H1 (cell line): ENCODE measurements around the gene PSAP. TPM values are rescaled to one million over a fixed set of nuclear protein-coding genes. Genes with fewer than 3 reads are reported as not detected.
A peak's percentile ranks its signal among the peaks of the same experiment; 100 is the strongest.

Experiments
- ASH2L ChIP-seq: fragments of 200-600, 300-600 bp; sonication (generic); IDR thresholded peaks from one replicate; pipeline ENCODE4 v1.7.1; 2017; ENCODE audit warnings: low read length
- BACH1 ChIP-seq: IDR thresholded peaks from 2 replicates; pipeline ENCODE4 v1.6.1; 2012; ENCODE audit warnings: low read length, improper control_type of control experiment
- CTBP2 ChIP-seq: IDR thresholded peaks from 2 replicates; pipeline ENCODE4 v1.7.0; 2011; ENCODE audit warnings: borderline replicate concordance, mild to moderate bottlenecking, moderate library complexity, mixed read lengths, low read length; ENCODE audit not compliant: insufficient read depth, insufficient read length
- GTF2F1 ChIP-seq: IDR thresholded peaks from 2 replicates; pipeline ENCODE4 v1.6.1; 2012; ENCODE audit warnings: low read depth, low read length, improper control_type of control experiment, borderline replicate concordance
- KDM1A ChIP-seq: fragments of 200-600, 300-600 bp; sonication (generic); IDR thresholded peaks from 2 replicates; pipeline ENCODE4 v1.7.1; 2016; ENCODE audit warnings: mild to moderate bottlenecking, low read length, borderline replicate concordance
- MAFK ChIP-seq: IDR thresholded peaks from 2 replicates; pipeline ENCODE4 v1.6.1; 2012; ENCODE audit warnings: low read depth, mild to moderate bottlenecking, improper control_type of control experiment, low read length
- POLR2AphosphoS5 ChIP-seq: IDR thresholded peaks from 2 replicates; pipeline ENCODE4 v1.6.1; 2011; ENCODE audit warnings: low read depth, low read length
- POU5F1 ChIP-seq: IDR thresholded peaks from 2 replicates; pipeline ENCODE4 v1.6.1; 2011; ENCODE audit warnings: low read depth, mild to moderate bottlenecking, low read length, moderate library complexity
- SP1 ChIP-seq: IDR thresholded peaks from 2 replicates; pipeline ENCODE4 v1.6.1; 2011; ENCODE audit warnings: low read depth, low read length
- polyA plus RNA-seq, 7 experiments: library from polyadenylated mRNA; depleted of rRNA in 3 of 7; stranded (reverse) in 5 of 7; unstranded in 2 of 7; fragments of >200 nt in 5 of 7; fragments of 200-250 nt in 2 of 7; gene quantifications; 1 replicate in 5 of 7; 2 replicates in 1 of 7; 4 replicates in 1 of 7; pipeline versions ENCODE4 v1.2.1 to v1.2.3, GENCODE V29; 2011 to 2013; ENCODE audit warnings: missing spikeins in 2 of 7, mixed read lengths in 2 of 7
- total RNA-seq: library from RNA; stranded (reverse); fragmentation: NEBNext Ultra II Directional; extraction: Animal tissue kit (Norgen Biotek cat#: 25700); gene quantifications from 2 replicates; pipeline ENCODE4 v1.2.1, GENCODE V29; 2021
- TF ChIP-seq, protein P1 (sequence below): fragments of 300-600 bp; sonication (generic); IDR thresholded peaks from 2 replicates; pipeline ENCODE4 v1.7.1; 2012; ENCODE audit warnings: low read length, moderate library complexity, mild to moderate bottlenecking, inconsistent platforms; ENCODE audit not compliant: insufficient replicate concordance

Gene PSAP
- total and polyA plus RNA-seq, 2 of the 8 experiments (the other 6 are each of a cell fraction or from before 2014, with no cell fraction given): 386 to 504 TPM

DNA sequence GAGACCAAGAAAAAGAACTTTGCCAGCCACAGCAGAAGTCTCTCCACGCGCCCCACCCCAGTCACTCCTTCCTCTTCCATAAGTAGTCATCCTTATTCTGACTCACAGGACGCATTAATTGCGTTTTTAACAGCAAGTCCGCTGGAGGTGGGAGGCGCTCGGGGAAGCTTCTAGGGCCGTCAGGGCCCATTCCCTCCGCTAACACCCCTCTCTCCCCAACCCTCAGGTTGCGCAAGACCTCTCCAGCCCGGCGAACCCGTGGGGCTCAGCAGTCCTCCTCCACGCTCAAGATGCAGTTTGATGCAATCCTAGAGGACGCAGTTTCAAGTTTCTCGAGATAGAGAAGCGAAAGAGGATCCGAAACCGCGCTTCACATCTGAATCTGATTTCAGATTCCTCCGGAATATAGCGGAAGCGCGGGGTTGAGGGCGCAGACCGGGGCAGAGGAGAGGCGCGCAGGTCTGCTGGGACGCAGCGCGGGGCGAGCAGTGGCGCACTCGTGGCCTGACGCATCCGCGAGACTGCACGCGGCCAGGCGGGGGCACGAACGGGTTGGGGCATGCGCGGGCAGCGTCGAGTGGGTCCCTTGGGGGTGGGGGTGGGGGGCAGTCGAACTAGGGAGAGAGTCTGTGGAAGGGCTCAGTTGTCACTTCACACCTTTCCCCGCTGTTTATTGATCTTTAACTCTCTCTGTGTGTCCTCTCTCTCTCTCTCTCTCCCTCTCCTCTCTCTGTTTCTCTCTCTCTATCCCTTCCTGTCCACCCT, 37.8 kb upstream of the PSAP start (continued):
- TF ChIP-seq, protein P1, sequence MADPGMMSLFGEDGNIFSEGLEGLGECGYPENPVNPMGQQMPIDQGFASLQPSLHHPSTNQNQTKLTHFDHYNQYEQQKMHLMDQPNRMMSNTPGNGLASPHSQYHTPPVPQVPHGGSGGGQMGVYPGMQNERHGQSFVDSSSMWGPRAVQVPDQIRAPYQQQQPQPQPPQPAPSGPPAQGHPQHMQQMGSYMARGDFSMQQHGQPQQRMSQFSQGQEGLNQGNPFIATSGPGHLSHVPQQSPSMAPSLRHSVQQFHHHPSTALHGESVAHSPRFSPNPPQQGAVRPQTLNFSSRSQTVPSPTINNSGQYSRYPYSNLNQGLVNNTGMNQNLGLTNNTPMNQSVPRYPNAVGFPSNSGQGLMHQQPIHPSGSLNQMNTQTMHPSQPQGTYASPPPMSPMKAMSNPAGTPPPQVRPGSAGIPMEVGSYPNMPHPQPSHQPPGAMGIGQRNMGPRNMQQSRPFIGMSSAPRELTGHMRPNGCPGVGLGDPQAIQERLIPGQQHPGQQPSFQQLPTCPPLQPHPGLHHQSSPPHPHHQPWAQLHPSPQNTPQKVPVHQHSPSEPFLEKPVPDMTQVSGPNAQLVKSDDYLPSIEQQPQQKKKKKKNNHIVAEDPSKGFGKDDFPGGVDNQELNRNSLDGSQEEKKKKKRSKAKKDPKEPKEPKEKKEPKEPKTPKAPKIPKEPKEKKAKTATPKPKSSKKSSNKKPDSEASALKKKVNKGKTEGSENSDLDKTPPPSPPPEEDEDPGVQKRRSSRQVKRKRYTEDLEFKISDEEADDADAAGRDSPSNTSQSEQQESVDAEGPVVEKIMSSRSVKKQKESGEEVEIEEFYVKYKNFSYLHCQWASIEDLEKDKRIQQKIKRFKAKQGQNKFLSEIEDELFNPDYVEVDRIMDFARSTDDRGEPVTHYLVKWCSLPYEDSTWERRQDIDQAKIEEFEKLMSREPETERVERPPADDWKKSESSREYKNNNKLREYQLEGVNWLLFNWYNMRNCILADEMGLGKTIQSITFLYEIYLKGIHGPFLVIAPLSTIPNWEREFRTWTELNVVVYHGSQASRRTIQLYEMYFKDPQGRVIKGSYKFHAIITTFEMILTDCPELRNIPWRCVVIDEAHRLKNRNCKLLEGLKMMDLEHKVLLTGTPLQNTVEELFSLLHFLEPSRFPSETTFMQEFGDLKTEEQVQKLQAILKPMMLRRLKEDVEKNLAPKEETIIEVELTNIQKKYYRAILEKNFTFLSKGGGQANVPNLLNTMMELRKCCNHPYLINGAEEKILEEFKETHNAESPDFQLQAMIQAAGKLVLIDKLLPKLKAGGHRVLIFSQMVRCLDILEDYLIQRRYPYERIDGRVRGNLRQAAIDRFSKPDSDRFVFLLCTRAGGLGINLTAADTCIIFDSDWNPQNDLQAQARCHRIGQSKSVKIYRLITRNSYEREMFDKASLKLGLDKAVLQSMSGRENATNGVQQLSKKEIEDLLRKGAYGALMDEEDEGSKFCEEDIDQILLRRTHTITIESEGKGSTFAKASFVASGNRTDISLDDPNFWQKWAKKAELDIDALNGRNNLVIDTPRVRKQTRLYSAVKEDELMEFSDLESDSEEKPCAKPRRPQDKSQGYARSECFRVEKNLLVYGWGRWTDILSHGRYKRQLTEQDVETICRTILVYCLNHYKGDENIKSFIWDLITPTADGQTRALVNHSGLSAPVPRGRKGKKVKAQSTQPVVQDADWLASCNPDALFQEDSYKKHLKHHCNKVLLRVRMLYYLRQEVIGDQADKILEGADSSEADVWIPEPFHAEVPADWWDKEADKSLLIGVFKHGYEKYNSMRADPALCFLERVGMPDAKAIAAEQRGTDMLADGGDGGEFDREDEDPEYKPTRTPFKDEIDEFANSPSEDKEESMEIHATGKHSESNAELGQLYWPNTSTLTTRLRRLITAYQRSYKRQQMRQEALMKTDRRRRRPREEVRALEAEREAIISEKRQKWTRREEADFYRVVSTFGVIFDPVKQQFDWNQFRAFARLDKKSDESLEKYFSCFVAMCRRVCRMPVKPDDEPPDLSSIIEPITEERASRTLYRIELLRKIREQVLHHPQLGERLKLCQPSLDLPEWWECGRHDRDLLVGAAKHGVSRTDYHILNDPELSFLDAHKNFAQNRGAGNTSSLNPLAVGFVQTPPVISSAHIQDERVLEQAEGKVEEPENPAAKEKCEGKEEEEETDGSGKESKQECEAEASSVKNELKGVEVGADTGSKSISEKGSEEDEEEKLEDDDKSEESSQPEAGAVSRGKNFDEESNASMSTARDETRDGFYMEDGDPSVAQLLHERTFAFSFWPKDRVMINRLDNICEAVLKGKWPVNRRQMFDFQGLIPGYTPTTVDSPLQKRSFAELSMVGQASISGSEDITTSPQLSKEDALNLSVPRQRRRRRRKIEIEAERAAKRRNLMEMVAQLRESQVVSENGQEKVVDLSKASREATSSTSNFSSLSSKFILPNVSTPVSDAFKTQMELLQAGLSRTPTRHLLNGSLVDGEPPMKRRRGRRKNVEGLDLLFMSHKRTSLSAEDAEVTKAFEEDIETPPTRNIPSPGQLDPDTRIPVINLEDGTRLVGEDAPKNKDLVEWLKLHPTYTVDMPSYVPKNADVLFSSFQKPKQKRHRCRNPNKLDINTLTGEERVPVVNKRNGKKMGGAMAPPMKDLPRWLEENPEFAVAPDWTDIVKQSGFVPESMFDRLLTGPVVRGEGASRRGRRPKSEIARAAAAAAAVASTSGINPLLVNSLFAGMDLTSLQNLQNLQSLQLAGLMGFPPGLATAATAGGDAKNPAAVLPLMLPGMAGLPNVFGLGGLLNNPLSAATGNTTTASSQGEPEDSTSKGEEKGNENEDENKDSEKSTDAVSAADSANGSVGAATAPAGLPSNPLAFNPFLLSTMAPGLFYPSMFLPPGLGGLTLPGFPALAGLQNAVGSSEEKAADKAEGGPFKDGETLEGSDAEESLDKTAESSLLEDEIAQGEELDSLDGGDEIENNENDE: no peak
- no peak for TF ChIP-seq MAFK
- no peak for TF ChIP-seq POLR2AphosphoS5
- no peak for TF ChIP-seq GTF2F1
- no peak for TF ChIP-seq POU5F1
- no peak for TF ChIP-seq CTBP2
- 0 out of 2 replicates have a peak, but pooled peaks have one; percentile 22 for TF ChIP-seq KDM1A
- peak; percentile 45 for TF ChIP-seq ASH2L
- TF ChIP-seq BACH1: no peak
- TF ChIP-seq SP1: no peak
